Measurements from ENCODE around the gene PEX13.

The PEX13 gene

GRCh38 chr2:60989259-60989658 is 28.3 kb upstream of the PEX13 start:
- H3K27ac ChIP-seq: no peak overlapping the region
- TF ChIP-seq, protein P1, sequence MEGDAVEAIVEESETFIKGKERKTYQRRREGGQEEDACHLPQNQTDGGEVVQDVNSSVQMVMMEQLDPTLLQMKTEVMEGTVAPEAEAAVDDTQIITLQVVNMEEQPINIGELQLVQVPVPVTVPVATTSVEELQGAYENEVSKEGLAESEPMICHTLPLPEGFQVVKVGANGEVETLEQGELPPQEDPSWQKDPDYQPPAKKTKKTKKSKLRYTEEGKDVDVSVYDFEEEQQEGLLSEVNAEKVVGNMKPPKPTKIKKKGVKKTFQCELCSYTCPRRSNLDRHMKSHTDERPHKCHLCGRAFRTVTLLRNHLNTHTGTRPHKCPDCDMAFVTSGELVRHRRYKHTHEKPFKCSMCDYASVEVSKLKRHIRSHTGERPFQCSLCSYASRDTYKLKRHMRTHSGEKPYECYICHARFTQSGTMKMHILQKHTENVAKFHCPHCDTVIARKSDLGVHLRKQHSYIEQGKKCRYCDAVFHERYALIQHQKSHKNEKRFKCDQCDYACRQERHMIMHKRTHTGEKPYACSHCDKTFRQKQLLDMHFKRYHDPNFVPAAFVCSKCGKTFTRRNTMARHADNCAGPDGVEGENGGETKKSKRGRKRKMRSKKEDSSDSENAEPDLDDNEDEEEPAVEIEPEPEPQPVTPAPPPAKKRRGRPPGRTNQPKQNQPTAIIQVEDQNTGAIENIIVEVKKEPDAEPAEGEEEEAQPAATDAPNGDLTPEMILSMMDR (conservative IDR thresholded peaks at IDR 0.05; ENCODE audit: low read depth): no peak
- ChIA-PET CTCF (no interaction called here), POLR2A (ENCODE audit: low non-redundant PET) (no interaction called here)
- no peak for DNase-seq (ENCODE audit: low spot score)

GRCh38 chr2:60991644-60992043 is 25.9 kb upstream of the PEX13 start:
- TF ChIP-seq, protein P1 (conservative IDR thresholded peaks at IDR 0.05; ENCODE audit: low read depth): no peak
- H3K27ac ChIP-seq: no peak overlapping the region
- ChIA-PET POLR2A (ENCODE audit: low non-redundant PET) (no interaction called here), CTCF (no interaction called here)
- DNase-seq (ENCODE audit: low spot score): no peak

DNA sequence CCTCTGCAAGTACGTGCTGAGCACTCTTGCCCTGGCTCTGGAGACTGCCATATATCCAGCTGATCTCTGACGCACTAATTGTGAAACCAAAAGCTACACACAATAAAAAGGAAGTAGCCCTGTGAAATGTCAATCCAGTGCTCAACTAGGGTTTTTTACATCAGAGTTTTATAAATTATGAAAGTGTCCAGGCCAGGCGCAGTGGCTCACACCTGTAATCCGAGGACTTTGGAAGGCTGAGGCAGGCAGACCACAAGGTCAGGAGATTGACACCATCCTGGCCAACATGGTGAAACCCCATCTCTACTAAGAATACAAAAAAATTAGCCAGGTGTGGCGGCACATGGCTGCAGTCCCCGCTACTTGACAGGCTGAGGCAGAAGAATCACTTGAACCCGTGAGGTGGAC is 24.5 kb upstream of the PEX13 start:
- ChIA-PET CTCF (no interaction called here), POLR2A (ENCODE audit: low non-redundant PET) (no interaction called here)
- TF ChIP-seq, protein P1 (conservative IDR thresholded peaks at IDR 0.05; ENCODE audit: low read depth): no peak
- DNase-seq (ENCODE audit: low spot score): no peak
- no peak overlapping the region for H3K27ac ChIP-seq

DNA sequence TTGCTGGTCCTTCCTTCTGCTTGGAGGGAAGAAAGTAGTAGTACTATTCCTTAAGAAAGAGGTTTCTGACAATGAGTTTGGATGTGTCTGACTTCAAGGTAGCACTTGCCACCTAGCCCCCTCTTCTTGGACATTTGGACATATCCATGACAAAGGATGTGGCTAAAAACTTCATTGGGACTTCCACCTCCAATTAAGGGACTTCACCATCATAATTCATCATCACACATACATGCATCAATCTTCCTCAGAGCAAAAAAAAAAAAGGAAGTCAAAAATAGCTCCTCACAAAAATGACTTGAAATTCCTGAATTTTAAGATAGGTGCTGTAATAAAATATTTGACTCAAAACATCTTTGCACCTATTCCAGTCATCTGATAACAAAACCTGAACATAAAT is 23.4 kb upstream of the PEX13 start:
- ChIA-PET POLR2A (ENCODE audit: low non-redundant PET) (no interaction called here), CTCF (no interaction called here)
- H3K27ac ChIP-seq: no peak overlapping the region
- no peak for DNase-seq (ENCODE audit: low spot score)
- TF ChIP-seq, protein P1 (conservative IDR thresholded peaks at IDR 0.05; ENCODE audit: low read depth): no peak

DNA sequence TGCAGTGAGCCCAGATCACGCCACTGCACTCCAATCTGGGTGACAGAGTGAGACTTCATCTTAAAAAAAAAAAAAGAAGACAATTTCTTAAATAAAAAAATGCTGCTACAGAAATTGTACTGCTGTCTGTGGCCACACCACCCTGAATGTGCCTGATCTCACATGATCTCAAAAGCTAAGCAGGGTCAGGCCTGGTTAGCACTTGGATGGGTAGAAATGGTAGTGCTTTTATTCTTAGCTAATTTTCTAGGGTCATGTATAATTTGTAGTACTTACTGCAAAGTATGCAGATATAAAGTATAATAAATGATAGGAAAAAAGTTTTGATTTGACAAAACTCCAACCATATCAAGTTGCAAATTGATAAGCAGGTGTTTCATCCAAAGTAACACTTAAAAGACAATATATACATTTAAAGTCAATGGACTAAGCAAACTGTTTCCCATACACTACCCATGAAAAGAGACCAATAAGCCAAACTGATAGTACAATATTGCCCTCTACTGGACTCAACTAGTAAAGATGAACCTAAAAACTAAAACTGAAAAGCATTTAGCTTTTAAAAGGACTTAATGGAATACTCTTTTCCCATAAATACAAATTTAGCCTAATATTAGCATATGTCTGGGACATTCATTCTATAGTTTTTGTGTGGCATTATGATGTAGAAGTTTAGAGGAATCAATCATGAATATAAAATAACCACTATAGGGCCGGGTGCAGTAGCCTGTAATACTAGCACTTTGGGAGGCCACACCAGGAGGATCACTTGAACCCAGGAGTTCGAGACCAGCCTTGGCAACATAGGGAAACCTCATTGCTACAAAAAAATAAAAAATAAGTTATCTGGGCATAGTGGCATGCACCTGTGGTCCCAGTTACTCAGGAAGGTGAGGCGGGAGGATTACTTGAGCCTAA is 18.6 kb upstream of the PEX13 start:
- DNase-seq (ENCODE audit: low spot score): peak; percentile 56
- POLR2A ChIA-PET (ENCODE audit: low non-redundant PET): no interaction called here

DNA sequence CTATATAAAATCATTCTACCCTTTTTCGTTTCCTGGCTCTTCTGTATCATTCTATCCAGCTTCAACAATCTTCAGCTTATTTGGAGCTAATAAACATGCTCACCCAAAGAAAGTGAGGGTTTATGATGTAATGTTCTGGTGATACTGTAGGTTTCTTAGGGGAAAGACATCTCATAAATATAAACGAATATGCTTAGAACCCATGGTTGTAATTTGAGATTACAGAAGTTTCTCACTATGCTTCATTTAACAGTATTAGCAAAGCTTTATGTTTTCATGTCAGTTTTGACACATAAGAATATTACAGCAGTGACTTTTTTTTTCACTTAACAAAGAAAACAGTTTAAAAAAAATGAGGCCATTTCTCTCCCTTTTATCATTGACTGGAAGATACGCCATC is 11.8 kb upstream of the PEX13 start:
- TF ChIP-seq, protein P1 (conservative IDR thresholded peaks at IDR 0.05; ENCODE audit: low read depth): no peak
- POLR2A ChIA-PET (ENCODE audit: low non-redundant PET): no interaction called here
- CTCF ChIA-PET: interaction anchor here (0.6 to 0.7 kb wide), 2 partner anchors 117 to 182 kb away, joined by 3 read pairs; no protein-coding TSS in a partner anchor
- no peak overlapping the region for H3K27ac ChIP-seq
- DNase-seq (ENCODE audit: low spot score): no peak

More for the DNA sequence above, 18.6 kb upstream of the PEX13 start:
- TF ChIP-seq, protein P1 (conservative IDR thresholded peaks at IDR 0.05; ENCODE audit: low read depth): peak; percentile 71
- CTCF ChIA-PET: interaction anchor here (0.5 to 1.7 kb wide), 29 partner anchors 8 to 966 kb away, joined by 3 to 8 read pairs (median 4); no protein-coding TSS in a partner anchor
- H3K27ac ChIP-seq: peak overlapping the region; percentile 50; the same call in 1 of the 2 replicates

All from RWPE1 (cell line).